ENCODE measurements around the gene RHOB.
"Not testable (repeated sequence)": the region's sequence is repeated elsewhere in the genome, so short reads cannot be mapped to it uniquely, and the experiment has no call there.

RHOB gene

GRCh38 chr2:20487392-20488174 is 40.7 kb downstream of the RHOB start:
- peak overlapping the region; percentile 63 for H3K27ac ChIP-seq
- TF ChIP-seq CTCF (conservative IDR thresholded peaks at IDR 0.05; ENCODE audit: low read depth): no peak
- POLR2A ChIA-PET (ENCODE audit: low non-redundant PET): no interaction called here
- CTCF ChIA-PET: interaction anchor here (0.6 kb wide), 1 partner anchor 140 kb away, joined by 4 read pairs; no protein-coding TSS in a partner anchor
- no peak for DNase-seq (ENCODE audit: low spot score)

GRCh38 chr2:20488201-20488641 is 41.3 kb downstream of the RHOB start:
- no peak for TF ChIP-seq CTCF (conservative IDR thresholded peaks at IDR 0.05; ENCODE audit: low read depth)
- no peak for DNase-seq (ENCODE audit: low spot score)
- POLR2A ChIA-PET (ENCODE audit: low non-redundant PET): no interaction called here
- CTCF ChIA-PET: no interaction called here
- H3K27ac ChIP-seq: peak overlapping the region; percentile 63

- ChIA-PET POLR2A (ENCODE audit: low non-redundant PET) (no interaction called here), CTCF (no interaction called here)
Measured at GRCh38 chr2:20488782-20489181, 41.9 kb downstream of the RHOB start.

GRCh38 chr2:20490300-20491181 is 43.7 kb downstream of the RHOB start:
- TF ChIP-seq CTCF (conservative IDR thresholded peaks at IDR 0.05; ENCODE audit: low read depth): no peak
- ChIA-PET POLR2A (ENCODE audit: low non-redundant PET) (no interaction called here), CTCF (no interaction called here)
- peak overlapping the region; percentile 84 for H3K27ac ChIP-seq
- no peak for DNase-seq (ENCODE audit: low spot score)

More at GRCh38 chr2:20488782-20489181, 41.9 kb downstream of the RHOB start:
- TF ChIP-seq CTCF (conservative IDR thresholded peaks at IDR 0.05; ENCODE audit: low read depth): no peak
- no peak for DNase-seq (ENCODE audit: low spot score)
- peak overlapping the region; percentile 63 for H3K27ac ChIP-seq

- peak overlapping the region; percentile 28 for H3K27ac ChIP-seq
- TF ChIP-seq CTCF (conservative IDR thresholded peaks at IDR 0.05; ENCODE audit: low read depth): no peak
- ChIA-PET POLR2A (ENCODE audit: low non-redundant PET) (no interaction called here), CTCF (no interaction called here)
- no peak for DNase-seq (ENCODE audit: low spot score)
Measured at GRCh38 chr2:20491739-20492531, 45.1 kb downstream of the RHOB start.

- POLR2A ChIA-PET (ENCODE audit: low non-redundant PET); DNase-seq (ENCODE audit: low spot score); H3K27ac ChIP-seq: not testable (repeated sequence)
- CTCF ChIA-PET: interaction anchor here (0.6 to 1.0 kb wide), 2 partner anchors 11 to 109 kb away, joined by 3 to 4 read pairs; no protein-coding TSS in a partner anchor
Measured at GRCh38 chr2:20493095-20493494, 46.2 kb downstream of the RHOB start.
